OCI-LY7 (cell line): Measurements from ENCODE around the gene CCDC127. TPM values are rescaled to one million over a fixed set of nuclear protein-coding genes. Genes with fewer than 3 reads are reported as not detected.

Experiments used
- BruUV-seq: library from RNA; stranded (reverse); fragments of 400-500 nt; replicated peaks from 2 replicates; lab custom pipeline; 2021; lab: Mats Ljungman, UMichigan
- CTCF ChIA-PET: fragments of 300-600 bp; sonication (Branson Sonifier 250); formaldehyde crosslinking; loops from one replicate; lab custom pipeline; 2022; ENCODE audit warnings: antibody characterized with exemption; ENCODE audit not compliant: unreplicated experiment; lab: Charles Lee
- POLR2A ChIA-PET: fragments of 300-600 bp; sonication (Branson Sonifier 250); formaldehyde crosslinking; loops from one replicate; lab custom pipeline; 2022; ENCODE audit warnings: antibody characterized with exemption; lab: Charles Lee
- DNase-seq: peaks from one replicate; pipeline ENCODE4 v3.0.0-alpha.2; 2015; ENCODE audit warnings: low spot score
- H2AFZ ChIP-seq: fragments of 200-600 bp; sonication (generic), shearing (Covaris generic); 2 replicates; pipeline ENCODE4 v1.6.1; 2014; ENCODE audit warnings: mild to moderate bottlenecking, antibody characterized with exemption, low read length, moderate library complexity
- H3K27ac ChIP-seq: fragments of 200-600 bp; sonication (generic); 2 replicates; pipeline ENCODE4 v1.5.1; 2014; ENCODE audit warnings: mixed run types, low read depth, mild to moderate bottlenecking, moderate library complexity, low read length, inconsistent platforms; ENCODE audit not compliant: poor library complexity, severe bottlenecking
- H3K36me3 ChIP-seq: fragments of 200-600 bp; sonication (generic); 2 replicates; pipeline ENCODE4 v1.6.1; 2014; ENCODE audit warnings: mild to moderate bottlenecking, antibody characterized with exemption, low read length, moderate library complexity, mixed read lengths; ENCODE audit not compliant: insufficient read depth
- H3K4me1 ChIP-seq: fragments of 200-600 bp; sonication (generic); 2 replicates; pipeline ENCODE4 v1.5.1; 2014; ENCODE audit warnings: mild to moderate bottlenecking, low read length; ENCODE audit not compliant: insufficient read depth, poor library complexity, severe bottlenecking
- H3K4me2 ChIP-seq: fragments of 200-600 bp; sonication (generic); 2 replicates; pipeline ENCODE4 v1.6.1; 2014; ENCODE audit warnings: mild to moderate bottlenecking, low read length
- H3K4me3 ChIP-seq: fragments of 200-600 bp; sonication (generic); 2 replicates; pipeline ENCODE4 v1.5.1; 2014; ENCODE audit warnings: mild to moderate bottlenecking, low read depth, low read length; ENCODE audit not compliant: poor library complexity, severe bottlenecking
- H3K79me2 ChIP-seq: fragments of 200-600 bp; sonication (generic); 2 replicates; pipeline ENCODE4 v1.6.1; 2016; ENCODE audit warnings: low read depth, mild to moderate bottlenecking, low read length, moderate library complexity, mixed read lengths; ENCODE audit not compliant: insufficient read depth
- H3K9me2 ChIP-seq: fragments of 200-600 bp; sonication (generic); 2 replicates; pipeline ENCODE4 v1.6.1; 2016; ENCODE audit warnings: mild to moderate bottlenecking, low read length, mixed read lengths; ENCODE audit not compliant: insufficient read depth
- H3K9me3 ChIP-seq: fragments of 200-600 bp; sonication (generic); 2 replicates; pipeline ENCODE4 v1.6.1; 2014; ENCODE audit warnings: mild to moderate bottlenecking, mixed run types, low read length, mixed read lengths
- H4K20me1 ChIP-seq: fragments of 200-600 bp; sonication (generic); 2 replicates; pipeline ENCODE4 v1.6.1; 2014; ENCODE audit warnings: mild to moderate bottlenecking, antibody characterized with exemption, low read length, moderate library complexity, mixed read lengths; ENCODE audit not compliant: insufficient read depth
- CTCF ChIP-seq: fragments of 200-600 bp; sonication (generic); conservative IDR thresholded peaks from 2 replicates; pipeline ENCODE4 v1.5.1; 2014; ENCODE audit warnings: mild to moderate bottlenecking, antibody characterized with exemption, low read length, moderate library complexity, mixed read lengths
- EZH2phosphoT487 ChIP-seq: fragments of 200-600 bp; sonication (generic); IDR thresholded peaks from 2 replicates; pipeline ENCODE4 v1.6.1; 2018; ENCODE audit warnings: low read depth, borderline replicate concordance, mild to moderate bottlenecking, mixed run types, antibody characterized with exemption, low read length, moderate library complexity, mixed read lengths
- intact Hi-C: fragments of 100-400 bp; cut with micrococcal nuclease; formaldehyde crosslinking; loops from one replicate; pipeline ENCODE4 v1.10.0; 2022; ENCODE audit not compliant: unreplicated experiment
- total RNA-seq, 2 experiments: library from RNA; depleted of rRNA in 1 of 2; stranded (reverse); fragments of >200 nt in 1 of 2; shearing (Covaris generic) in 1 of 2; gene quantifications; 2 replicates each; pipeline ENCODE4 v1.2.3, GENCODE V29; 2014 to 2022

CCDC127 gene
- total RNA-seq, 2 experiments from 2014 or later, result 10.8 to 12.4 TPM

DNA sequence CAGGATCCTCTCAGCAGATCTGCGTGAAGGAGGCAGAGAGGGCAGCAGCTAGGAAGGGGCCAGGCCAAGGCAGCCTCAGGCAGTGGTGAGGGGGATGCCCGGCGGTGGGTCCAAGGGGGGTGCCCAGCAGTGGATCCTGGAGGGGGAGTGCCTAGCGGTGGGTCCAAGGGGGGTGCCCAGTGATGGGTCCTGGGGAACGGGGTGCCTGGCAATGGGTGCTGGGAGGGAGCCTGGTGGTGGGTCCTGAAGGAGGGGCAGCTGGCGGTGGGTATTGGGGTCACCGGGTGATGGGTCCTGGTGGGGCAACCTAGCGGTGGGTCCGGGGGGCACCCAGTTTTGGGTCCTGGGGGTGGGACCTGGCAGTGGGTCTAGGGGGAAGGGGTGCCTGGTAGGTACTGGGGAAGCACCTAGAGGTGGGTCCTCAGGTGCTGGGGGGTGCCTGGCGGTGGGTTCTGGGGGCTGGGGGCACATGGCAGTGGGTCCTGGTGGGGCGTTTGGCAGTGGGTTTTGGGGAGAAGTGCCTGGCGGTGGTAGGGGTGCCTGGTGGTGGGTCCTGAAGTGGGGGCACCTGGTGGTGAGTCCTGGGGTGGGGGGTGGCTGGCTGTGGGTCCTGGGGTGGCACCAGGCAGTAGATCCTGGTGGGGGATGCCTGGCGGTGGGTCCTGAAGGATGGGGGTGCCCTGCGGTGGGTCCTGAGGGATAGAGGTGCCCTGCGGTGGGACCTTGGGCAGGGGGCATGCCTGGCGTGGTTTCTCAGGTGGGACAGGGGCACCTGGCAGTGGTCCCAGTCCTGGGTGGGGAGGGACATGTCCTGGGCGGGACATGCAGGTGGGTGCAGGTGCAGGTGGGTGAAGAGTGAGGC, 24.8 kb downstream of the CCDC127 start:
- Histone ChIP-seq H3K4me2 (peak overlapping the region; percentile 73), H3K36me3 (peaks cover 1% of the 10 kb centered on the region; the same call in 1 of the 2 replicates), H2AFZ (no peak overlapping the region), H3K9me3 (no peaks in the 10 kb centered on the region), H3K27ac (peak overlapping the region; percentile 5), H3K4me3 (no peak overlapping the region), H3K9me2 (no peaks in the 10 kb centered on the region), H3K4me1 (peaks cover 80% of the 10 kb centered on the region), H4K20me1 (no peaks in the 10 kb centered on the region), H3K79me2 (no peaks in the 10 kb centered on the region; the same call in 1 of the 2 replicates)
- TF ChIP-seq CTCF, result no peak
- TF ChIP-seq EZH2phosphoT487, result no peak
- ChIA-PET CTCF (no interaction called here), POLR2A (interaction anchor here (3.4 kb wide), 1 partner anchor 8 kb away, joined by 28 read pairs; no protein-coding TSS in a partner anchor)
- no peak for DNase-seq
- BruUV-seq, result no TSS peak
- intact Hi-C loops, result no loop called here

GRCh38 chr5:192691-192969, 25.3 kb downstream of the CCDC127 start:
- peaks cover 83% of the 10 kb centered on the region for H3K4me1 ChIP-seq
- H3K27ac ChIP-seq, result peak overlapping the region; percentile 5
- no peaks in the 10 kb centered on the region for H3K9me2 ChIP-seq
- peak overlapping the region; percentile 73 for H3K4me2 ChIP-seq
- BruUV-seq, result no TSS peak
- intact Hi-C loops, result no loop called here
- TF ChIP-seq CTCF (no peak), EZH2phosphoT487 (no peak)
- no peaks in the 10 kb centered on the region; the same call in 1 of the 2 replicates for H3K79me2 ChIP-seq
- POLR2A ChIA-PET, result interaction anchor here (3.4 kb wide), 1 partner anchor 9 kb away, joined by 28 read pairs; no protein-coding TSS in a partner anchor
- DNase-seq, result no peak
- no peaks in the 10 kb centered on the region for H3K36me3 ChIP-seq
- H3K4me3 ChIP-seq, result no peak overlapping the region
- H3K9me3 ChIP-seq, result no peaks in the 10 kb centered on the region
- no peaks in the 10 kb centered on the region for H4K20me1 ChIP-seq
- CTCF ChIA-PET, result no interaction called here
- no peak overlapping the region for H2AFZ ChIP-seq
